Vagina (tissue), 2 donors: Measurements from ENCODE around the gene EIF3B. TPM values are rescaled to one million over a fixed set of nuclear protein-coding genes. Genes with fewer than 3 reads are reported as not detected.
"Not testable (repeated sequence)": the region's sequence is repeated elsewhere in the genome, so short reads cannot be mapped to it uniquely, and the experiment has no call there.

Experiments
- DNase-seq, 2 donors: peaks; one replicate each; pipeline ENCODE4 v3.0.0-alpha.2; 2017; ENCODE audit errors: extremely low spot score in 2 of 2
- H3K27ac ChIP-seq: fragments of 200-600 bp; sonication (generic); one replicate; pipeline ENCODE4 v1.5.1; 2019
- H3K27me3 ChIP-seq: fragments of 200-600 bp; sonication (generic); one replicate; pipeline ENCODE4 v1.5.1; 2019
- H3K36me3 ChIP-seq, 2 donors: fragments of 200-600 bp; sonication (generic); one replicate each; pipeline ENCODE4 v1.5.1; 2017 to 2019
- H3K4me1 ChIP-seq: fragments of 200-600 bp; sonication (generic); one replicate; pipeline ENCODE4 v1.5.1; 2019
- H3K4me3 ChIP-seq, 2 donors: fragments of 200-600 bp; sonication (generic); 1 replicate in 1 of 2; 2 replicates in 1 of 2; pipeline ENCODE4 v1.5.1; 2016 to 2019
- H3K9me3 ChIP-seq: fragments of 200-600 bp; sonication (generic); one replicate; pipeline ENCODE4 v1.5.1; 2019
- POLR2A ChIP-seq, 2 donors: fragments of 450-650 bp; IDR thresholded peaks; one replicate each; pipeline ENCODE4 v1.6.1; 2017; ENCODE audit warnings: antibody characterized with exemption in 2 of 2, mild to moderate bottlenecking in 2 of 2, moderate library complexity in 2 of 2
- POLR2AphosphoS5 ChIP-seq, 2 donors: sonication (generic); formaldehyde crosslinking; IDR thresholded peaks; one replicate each; pipeline ENCODE4 v1.9.0; 2017; ENCODE audit warnings: antibody characterized with exemption in 2 of 2, mild to moderate bottlenecking in 2 of 2, low read depth in 1 of 2; ENCODE audit not compliant: insufficient read depth in 1 of 2
- intact Hi-C: fragments of 100-400 bp; cut with DNase I; formaldehyde crosslinking; loops from one replicate; pipeline ENCODE4 v1.15.1; 2023
- total RNA-seq: library from RNA; depleted of rRNA; stranded (reverse); fragments of >200 nt; gene quantifications from one replicate; pipeline ENCODE4 v1.2.3, GENCODE V29; 2016
- TF ChIP-seq, protein P1 (sequence below), 3 experiments: fragments of 450-650 bp in 2 of 3; fragments of 200-600 bp in 1 of 3; sonication (generic) in 1 of 3; IDR thresholded peaks; one replicate each; pipeline ENCODE4 v1.5.1; 2017 to 2019; ENCODE audit warnings: antibody characterized with exemption in 3 of 3, mild to moderate bottlenecking in 2 of 3, moderate library complexity in 2 of 3

Gene EIF3B
- total RNA-seq, 1 donor from 2014 or later, result 90.8 TPM

DNA sequence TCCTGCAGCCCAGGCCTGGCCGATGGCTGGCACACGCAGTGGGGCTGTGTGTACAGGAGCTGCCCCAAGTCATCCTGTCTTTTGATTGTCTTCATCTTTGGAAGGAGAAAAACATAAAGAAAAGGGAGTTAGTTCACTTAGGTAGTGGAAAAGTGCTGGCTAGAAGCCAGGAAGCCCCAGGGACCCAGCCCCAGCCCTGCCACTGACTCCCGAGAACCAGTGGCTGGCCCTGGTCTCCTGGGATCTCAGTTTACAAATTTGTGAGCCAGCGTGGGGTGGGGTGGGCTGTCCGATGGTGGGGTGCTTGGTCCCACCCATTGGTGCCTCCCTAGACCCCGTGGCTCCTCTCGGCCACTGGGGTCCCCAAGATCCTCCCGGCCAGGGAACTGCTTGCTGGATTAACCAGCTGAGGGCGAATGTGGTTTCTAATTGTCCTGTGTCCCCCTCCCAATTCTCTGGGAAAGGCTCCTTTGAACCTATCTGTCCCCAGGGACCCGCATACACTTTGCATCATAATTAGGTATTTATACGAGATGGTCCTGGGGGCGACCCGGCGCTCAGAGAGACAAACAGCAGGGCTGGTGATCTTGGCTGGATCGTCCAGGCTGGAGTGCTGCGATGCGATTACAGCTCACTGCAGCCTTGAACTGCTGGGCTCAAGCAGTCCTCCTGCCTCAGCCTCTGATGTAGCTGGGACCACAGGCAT lies 32.5 kb downstream of the EIF3B start:
- Histone ChIP-seq H3K4me1 (peaks cover 8% of the 10 kb centered on the region), H3K27me3 (no peaks in the 10 kb centered on the region), H3K9me3 (no peaks in the 10 kb centered on the region), H3K36me3 (no peaks in the 10 kb centered on the region), H3K4me3 (no peak overlapping the region), H3K27ac (no peak overlapping the region)
- no peak for DNase-seq
- TF ChIP-seq POLR2AphosphoS5 (IDR thresholded peaks at IDR 0.05; ENCODE audit: insufficient read depth in 1 of 2, low read depth in 1 of 2), result no peak
- TF ChIP-seq, protein P1, sequence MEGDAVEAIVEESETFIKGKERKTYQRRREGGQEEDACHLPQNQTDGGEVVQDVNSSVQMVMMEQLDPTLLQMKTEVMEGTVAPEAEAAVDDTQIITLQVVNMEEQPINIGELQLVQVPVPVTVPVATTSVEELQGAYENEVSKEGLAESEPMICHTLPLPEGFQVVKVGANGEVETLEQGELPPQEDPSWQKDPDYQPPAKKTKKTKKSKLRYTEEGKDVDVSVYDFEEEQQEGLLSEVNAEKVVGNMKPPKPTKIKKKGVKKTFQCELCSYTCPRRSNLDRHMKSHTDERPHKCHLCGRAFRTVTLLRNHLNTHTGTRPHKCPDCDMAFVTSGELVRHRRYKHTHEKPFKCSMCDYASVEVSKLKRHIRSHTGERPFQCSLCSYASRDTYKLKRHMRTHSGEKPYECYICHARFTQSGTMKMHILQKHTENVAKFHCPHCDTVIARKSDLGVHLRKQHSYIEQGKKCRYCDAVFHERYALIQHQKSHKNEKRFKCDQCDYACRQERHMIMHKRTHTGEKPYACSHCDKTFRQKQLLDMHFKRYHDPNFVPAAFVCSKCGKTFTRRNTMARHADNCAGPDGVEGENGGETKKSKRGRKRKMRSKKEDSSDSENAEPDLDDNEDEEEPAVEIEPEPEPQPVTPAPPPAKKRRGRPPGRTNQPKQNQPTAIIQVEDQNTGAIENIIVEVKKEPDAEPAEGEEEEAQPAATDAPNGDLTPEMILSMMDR (IDR thresholded peaks at IDR 0.05), result no peak
- TF ChIP-seq POLR2A (IDR thresholded peaks at IDR 0.05), result no peak
- intact Hi-C loops, result no loop called here

DNA sequence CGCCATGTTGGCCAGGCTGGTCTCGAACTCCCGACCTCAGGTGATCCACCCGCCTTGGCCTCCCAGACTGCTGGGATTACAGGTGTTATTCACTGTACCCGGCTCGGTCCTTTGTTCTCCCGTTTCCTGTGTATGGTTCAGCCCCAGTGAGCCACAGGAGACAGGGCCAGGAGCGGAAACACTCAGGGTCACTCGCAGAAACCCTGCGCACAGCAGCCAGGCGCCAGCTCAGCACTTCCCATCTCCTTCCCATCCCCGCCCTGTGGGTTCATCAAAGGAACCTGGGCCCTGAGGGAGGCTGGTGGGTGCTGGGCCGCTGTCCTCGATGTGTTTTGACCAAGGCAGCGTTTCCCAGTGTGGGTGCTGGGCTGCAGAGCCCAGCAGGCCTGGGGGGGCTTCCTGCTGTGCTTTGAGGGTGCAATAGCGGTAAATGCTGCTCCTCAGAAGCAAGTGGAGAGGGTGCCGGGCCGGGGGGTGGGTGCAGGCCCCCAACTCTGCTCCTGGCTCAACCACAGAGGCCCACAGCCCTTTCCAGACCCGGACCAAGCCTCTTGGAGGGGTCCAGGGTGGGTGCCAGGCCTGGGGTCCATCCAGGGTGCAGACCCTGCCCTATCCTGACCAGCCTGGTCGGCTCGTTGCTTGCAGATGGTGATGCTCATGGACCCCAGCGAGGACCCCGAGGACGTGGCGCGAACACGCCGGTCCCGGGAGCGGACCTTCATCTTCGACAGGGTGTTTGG lies 33.4 kb downstream of the EIF3B start:
- no peak for TF ChIP-seq POLR2A (IDR thresholded peaks at IDR 0.05)
- TF ChIP-seq POLR2AphosphoS5 (IDR thresholded peaks at IDR 0.05; ENCODE audit: insufficient read depth in 1 of 2, low read depth in 1 of 2), result peak in 1 of 2 donors; percentile 52
- TF ChIP-seq, protein P1 (IDR thresholded peaks at IDR 0.05), result no peak
- no peak for DNase-seq
- intact Hi-C loops, result no loop called here
- no peak overlapping the region for H3K27ac ChIP-seq
- no peak overlapping the region for H3K4me3 ChIP-seq
- no peaks in the 10 kb centered on the region for H3K36me3 ChIP-seq
- no peaks in the 10 kb centered on the region for H3K9me3 ChIP-seq
- H3K27me3 ChIP-seq, result no peaks in the 10 kb centered on the region
- peaks cover 8% of the 10 kb centered on the region for H3K4me1 ChIP-seq

DNA sequence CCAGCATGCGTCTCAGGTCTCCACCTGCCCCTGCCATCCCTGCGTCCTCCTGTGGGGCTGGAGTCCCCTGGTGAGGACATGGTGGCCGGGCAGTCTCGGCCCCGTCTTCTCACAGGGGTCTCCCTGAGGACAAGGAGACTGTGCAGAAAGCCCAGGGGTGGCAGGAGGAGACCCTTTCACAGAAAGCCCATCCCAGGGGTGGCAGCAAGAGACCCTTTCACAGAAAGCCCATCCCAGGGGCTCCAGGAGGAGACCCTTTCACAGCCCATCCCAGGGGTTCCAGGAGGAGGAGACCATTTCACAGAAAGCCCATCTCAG lies 34.0 kb downstream of the EIF3B start:
- TF ChIP-seq, protein P1 (IDR thresholded peaks at IDR 0.05), result no peak
- TF ChIP-seq POLR2AphosphoS5 (IDR thresholded peaks at IDR 0.05; ENCODE audit: insufficient read depth in 1 of 2, low read depth in 1 of 2) (no peak), POLR2A (IDR thresholded peaks at IDR 0.05) (no peak)
- Histone ChIP-seq H3K9me3 (no peaks in the 10 kb centered on the region), H3K4me1 (peaks cover 8% of the 10 kb centered on the region), H3K27ac (no peak overlapping the region), H3K36me3 (no peaks in the 10 kb centered on the region), H3K4me3 (no peak overlapping the region), H3K27me3 (no peaks in the 10 kb centered on the region)
- DNase-seq, result no peak
- intact Hi-C loops, result no loop called here

DNA sequence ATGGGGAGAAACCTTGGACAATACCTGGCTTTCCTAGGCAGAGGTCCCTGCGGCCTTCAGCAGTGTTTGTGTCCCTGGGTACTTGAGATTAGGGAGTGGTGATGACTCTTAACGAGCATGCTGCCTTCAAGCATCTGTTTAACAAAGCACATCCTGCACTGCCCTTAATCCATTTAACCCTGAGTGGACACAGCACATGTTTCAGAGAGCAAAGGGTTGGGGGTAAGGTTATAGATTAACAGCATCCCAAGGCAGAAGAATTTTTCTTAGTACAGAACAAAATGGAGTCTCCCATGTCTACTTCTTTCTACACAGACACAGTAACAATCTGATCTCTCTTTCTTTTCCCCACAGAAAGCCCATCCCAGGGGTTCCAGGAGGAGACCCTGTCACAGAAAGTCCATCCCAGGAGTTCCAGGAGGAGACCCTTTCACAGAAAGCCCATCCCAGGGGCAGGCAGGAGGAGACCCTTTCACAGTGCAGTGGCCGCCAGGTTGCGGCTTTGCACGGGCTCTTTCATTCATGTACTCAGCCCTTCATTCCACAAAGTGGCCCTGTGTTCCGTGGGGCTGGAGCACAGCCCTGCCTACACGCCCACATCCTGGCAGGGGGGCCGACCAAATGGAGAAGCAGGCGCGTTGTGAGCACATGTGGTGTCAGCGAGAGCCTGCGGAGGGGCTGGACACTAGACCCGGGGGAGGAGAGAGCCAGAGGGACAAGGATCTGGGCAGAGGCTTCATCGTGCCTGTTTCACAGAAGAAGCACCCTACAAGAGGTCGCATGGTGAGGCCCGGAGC lies 35.6 kb downstream of the EIF3B start:
- H3K9me3 ChIP-seq, H3K27me3 ChIP-seq, H3K36me3 ChIP-seq, H3K4me1 ChIP-seq, H3K4me3 ChIP-seq, intact Hi-C loops, DNase-seq, H3K27ac ChIP-seq: not testable (repeated sequence)

DNA sequence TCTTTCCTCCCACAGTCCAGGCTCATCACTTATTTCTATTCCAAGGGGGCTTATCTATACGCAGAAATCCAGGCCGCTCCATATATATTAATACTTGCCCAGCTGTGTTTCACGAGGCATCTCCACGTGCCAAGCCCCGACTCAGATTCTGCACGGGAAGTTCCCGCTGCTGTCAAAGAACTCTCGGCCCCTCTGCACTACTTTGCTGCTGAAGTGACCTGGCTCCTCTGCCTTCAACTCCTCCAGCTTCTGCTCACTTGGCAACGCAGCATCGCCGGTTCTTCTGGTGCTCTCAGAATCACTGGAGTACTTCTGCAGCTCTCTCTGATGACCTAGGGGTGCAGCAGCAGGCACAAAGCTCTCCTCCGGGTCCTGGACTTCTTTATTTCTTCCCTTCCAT lies 39.1 kb downstream of the EIF3B start:
- Histone ChIP-seq H3K27ac (no peak overlapping the region), H3K4me1 (peaks cover 8% of the 10 kb centered on the region), H3K9me3 (no peaks in the 10 kb centered on the region), H3K4me3 (no peak overlapping the region), H3K36me3 (no peaks in the 10 kb centered on the region), H3K27me3 (no peaks in the 10 kb centered on the region)
- TF ChIP-seq, protein P1 (IDR thresholded peaks at IDR 0.05), result no peak
- TF ChIP-seq POLR2A (IDR thresholded peaks at IDR 0.05) (no peak), POLR2AphosphoS5 (IDR thresholded peaks at IDR 0.05; ENCODE audit: insufficient read depth in 1 of 2, low read depth in 1 of 2) (no peak)
- intact Hi-C loops, result no loop called here
- no peak for DNase-seq
